Measurements from ENCODE around the gene ARHGEF28. TPM values are rescaled to one million over a fixed set of nuclear protein-coding genes. Genes with fewer than 3 reads are reported as not detected.

Gene ARHGEF28
- polyA plus RNA-seq, 1 donor from 2014 or later: not detected

DNA sequence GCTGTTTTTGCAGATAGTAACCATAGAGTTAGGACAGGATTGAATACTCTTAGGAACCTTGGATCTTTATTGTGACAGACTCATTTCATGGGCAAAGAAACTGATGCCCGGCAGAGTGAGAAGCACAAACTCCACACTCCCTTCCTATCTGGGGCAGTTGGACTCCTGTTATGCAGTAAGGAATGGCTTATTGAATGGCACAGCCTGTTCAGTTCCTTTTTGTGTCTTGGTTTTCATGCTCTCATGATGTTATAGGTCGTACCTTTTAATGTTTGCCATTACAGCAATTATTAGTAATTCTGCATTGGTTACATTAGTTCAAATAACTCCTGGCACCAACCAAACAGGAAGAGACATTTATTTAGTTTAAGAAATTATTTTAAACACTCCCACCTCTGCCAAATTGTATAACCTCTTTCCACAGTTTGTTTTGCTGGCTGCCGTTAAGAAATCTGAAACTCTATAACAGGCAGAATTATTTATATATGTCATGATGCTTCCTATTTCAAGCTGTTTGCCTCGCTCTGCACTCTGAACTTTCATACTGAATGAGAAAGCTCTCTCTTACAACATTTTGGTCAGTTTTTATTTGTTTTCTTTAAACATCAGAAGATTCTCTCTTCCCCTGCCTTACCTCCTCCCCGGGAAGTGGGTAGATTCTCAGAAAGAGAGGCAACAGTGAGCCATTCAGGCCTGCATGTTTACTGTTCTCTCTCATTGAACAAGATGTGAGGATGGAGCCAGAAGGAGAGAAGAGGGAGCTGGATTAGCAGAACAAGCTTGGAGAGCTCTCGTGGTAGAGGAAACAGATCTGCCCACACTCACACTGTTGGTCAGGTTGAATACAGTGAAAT is 144.4 kb downstream of the ARHGEF28 start:
- Histone ChIP-seq H3K36me3 (ENCODE audit: insufficient read depth, low read length) (no peaks in the 10 kb centered on the region), H3K9me3 (ENCODE audit: low read length) (no peaks in the 10 kb centered on the region), H2AFZ (ENCODE audit: low read depth, low read length) (no peak overlapping the region), H3K4me3 (ENCODE audit: low read length) (no peak overlapping the region), H3K9me2 (ENCODE audit: insufficient read depth, low read length) (no peaks in the 10 kb centered on the region), H3K27me3 (ENCODE audit: insufficient read depth, low read depth, low read length) (no peaks in the 10 kb centered on the region), H4K20me1 (ENCODE audit: insufficient read depth) (no peaks in the 10 kb centered on the region), H3F3A (ENCODE audit: insufficient read depth, low read length, poor library complexity, severe bottlenecking) (no peaks in the 10 kb centered on the region), H3K4me2 (ENCODE audit: low read length) (no peak overlapping the region), H3K27ac (ENCODE audit: low read length) (no peak overlapping the region), H3K79me2 (replicated peaks; ENCODE audit: insufficient read depth, low read length) (no peaks in the 10 kb centered on the region), H3K9ac (ENCODE audit: low read length) (no peak overlapping the region)
- TF ChIP-seq POLR2AphosphoS5 (IDR thresholded peaks at IDR 0.05): no peak
- no peak for TF ChIP-seq TAF1 (IDR thresholded peaks at IDR 0.05; ENCODE audit: low read depth)
- TF ChIP-seq, protein P1, sequence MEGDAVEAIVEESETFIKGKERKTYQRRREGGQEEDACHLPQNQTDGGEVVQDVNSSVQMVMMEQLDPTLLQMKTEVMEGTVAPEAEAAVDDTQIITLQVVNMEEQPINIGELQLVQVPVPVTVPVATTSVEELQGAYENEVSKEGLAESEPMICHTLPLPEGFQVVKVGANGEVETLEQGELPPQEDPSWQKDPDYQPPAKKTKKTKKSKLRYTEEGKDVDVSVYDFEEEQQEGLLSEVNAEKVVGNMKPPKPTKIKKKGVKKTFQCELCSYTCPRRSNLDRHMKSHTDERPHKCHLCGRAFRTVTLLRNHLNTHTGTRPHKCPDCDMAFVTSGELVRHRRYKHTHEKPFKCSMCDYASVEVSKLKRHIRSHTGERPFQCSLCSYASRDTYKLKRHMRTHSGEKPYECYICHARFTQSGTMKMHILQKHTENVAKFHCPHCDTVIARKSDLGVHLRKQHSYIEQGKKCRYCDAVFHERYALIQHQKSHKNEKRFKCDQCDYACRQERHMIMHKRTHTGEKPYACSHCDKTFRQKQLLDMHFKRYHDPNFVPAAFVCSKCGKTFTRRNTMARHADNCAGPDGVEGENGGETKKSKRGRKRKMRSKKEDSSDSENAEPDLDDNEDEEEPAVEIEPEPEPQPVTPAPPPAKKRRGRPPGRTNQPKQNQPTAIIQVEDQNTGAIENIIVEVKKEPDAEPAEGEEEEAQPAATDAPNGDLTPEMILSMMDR (IDR thresholded peaks at IDR 0.05; ENCODE audit: poor library complexity, severe bottlenecking): no peak
- no peak for TF ChIP-seq SMC3 (conservative IDR thresholded peaks at IDR 0.05; ENCODE audit: poor library complexity)
- TF ChIP-seq MXI1 (conservative IDR thresholded peaks at IDR 0.05; ENCODE audit: poor library complexity, severe bottlenecking): no peak
- TF ChIP-seq, protein P2, sequence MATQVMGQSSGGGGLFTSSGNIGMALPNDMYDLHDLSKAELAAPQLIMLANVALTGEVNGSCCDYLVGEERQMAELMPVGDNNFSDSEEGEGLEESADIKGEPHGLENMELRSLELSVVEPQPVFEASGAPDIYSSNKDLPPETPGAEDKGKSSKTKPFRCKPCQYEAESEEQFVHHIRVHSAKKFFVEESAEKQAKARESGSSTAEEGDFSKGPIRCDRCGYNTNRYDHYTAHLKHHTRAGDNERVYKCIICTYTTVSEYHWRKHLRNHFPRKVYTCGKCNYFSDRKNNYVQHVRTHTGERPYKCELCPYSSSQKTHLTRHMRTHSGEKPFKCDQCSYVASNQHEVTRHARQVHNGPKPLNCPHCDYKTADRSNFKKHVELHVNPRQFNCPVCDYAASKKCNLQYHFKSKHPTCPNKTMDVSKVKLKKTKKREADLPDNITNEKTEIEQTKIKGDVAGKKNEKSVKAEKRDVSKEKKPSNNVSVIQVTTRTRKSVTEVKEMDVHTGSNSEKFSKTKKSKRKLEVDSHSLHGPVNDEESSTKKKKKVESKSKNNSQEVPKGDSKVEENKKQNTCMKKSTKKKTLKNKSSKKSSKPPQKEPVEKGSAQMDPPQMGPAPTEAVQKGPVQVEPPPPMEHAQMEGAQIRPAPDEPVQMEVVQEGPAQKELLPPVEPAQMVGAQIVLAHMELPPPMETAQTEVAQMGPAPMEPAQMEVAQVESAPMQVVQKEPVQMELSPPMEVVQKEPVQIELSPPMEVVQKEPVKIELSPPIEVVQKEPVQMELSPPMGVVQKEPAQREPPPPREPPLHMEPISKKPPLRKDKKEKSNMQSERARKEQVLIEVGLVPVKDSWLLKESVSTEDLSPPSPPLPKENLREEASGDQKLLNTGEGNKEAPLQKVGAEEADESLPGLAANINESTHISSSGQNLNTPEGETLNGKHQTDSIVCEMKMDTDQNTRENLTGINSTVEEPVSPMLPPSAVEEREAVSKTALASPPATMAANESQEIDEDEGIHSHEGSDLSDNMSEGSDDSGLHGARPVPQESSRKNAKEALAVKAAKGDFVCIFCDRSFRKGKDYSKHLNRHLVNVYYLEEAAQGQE (IDR thresholded peaks at IDR 0.05; ENCODE audit: borderline replicate concordance): no peak
- no peak for TF ChIP-seq EP300 (conservative IDR thresholded peaks at IDR 0.05; ENCODE audit: poor library complexity, severe bottlenecking)
- TF ChIP-seq RAD21 (conservative IDR thresholded peaks at IDR 0.05): no peak
- TF ChIP-seq EZH2 (IDR thresholded peaks at IDR 0.05; ENCODE audit: borderline replicate concordance, insufficient read depth, low read length, poor library complexity, severe bottlenecking): no peak

DNA sequence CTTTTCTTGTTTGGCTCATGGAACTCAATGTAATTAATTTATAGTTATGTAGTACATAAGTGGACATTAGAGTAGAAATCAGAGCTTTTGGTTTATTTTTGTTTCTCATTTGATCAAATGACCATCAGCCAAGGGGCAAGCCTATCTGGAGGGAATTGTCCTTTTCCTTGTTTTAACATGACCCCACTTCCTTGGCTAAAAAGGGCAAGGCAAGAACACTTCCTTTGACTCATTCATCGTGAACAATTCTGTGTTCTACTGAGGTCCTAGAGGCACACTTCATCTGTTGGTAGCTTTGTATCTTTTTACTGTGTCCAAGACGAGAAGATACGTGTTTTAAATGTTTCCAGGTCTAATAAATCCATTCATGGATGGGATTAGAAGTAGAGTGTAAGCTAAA is 148.9 kb downstream of the ARHGEF28 start:
- Histone ChIP-seq H3K9ac (ENCODE audit: low read length) (no peak overlapping the region), H3K4me2 (ENCODE audit: low read length) (no peak overlapping the region), H3K36me3 (ENCODE audit: insufficient read depth, low read length) (no peaks in the 10 kb centered on the region), H3K9me3 (ENCODE audit: low read length) (no peaks in the 10 kb centered on the region), H3K4me3 (ENCODE audit: low read length) (no peak overlapping the region), H3K9me2 (ENCODE audit: insufficient read depth, low read length) (no peaks in the 10 kb centered on the region), H3K27ac (ENCODE audit: low read length) (no peak overlapping the region), H2AFZ (ENCODE audit: low read depth, low read length) (no peak overlapping the region), H3F3A (ENCODE audit: insufficient read depth, low read length, poor library complexity, severe bottlenecking) (no peaks in the 10 kb centered on the region), H3K27me3 (ENCODE audit: insufficient read depth, low read depth, low read length) (no peaks in the 10 kb centered on the region), H3K79me2 (replicated peaks; ENCODE audit: insufficient read depth, low read length) (no peaks in the 10 kb centered on the region), H4K20me1 (ENCODE audit: insufficient read depth) (no peaks in the 10 kb centered on the region)
- TF ChIP-seq, protein P2 (IDR thresholded peaks at IDR 0.05; ENCODE audit: borderline replicate concordance): no peak
- TF ChIP-seq TAF1 (IDR thresholded peaks at IDR 0.05; ENCODE audit: low read depth) (no peak), RAD21 (conservative IDR thresholded peaks at IDR 0.05) (no peak), EP300 (conservative IDR thresholded peaks at IDR 0.05; ENCODE audit: poor library complexity, severe bottlenecking) (no peak), EZH2 (IDR thresholded peaks at IDR 0.05; ENCODE audit: borderline replicate concordance, insufficient read depth, low read length, poor library complexity, severe bottlenecking) (no peak), SMC3 (conservative IDR thresholded peaks at IDR 0.05; ENCODE audit: poor library complexity) (no peak), POLR2AphosphoS5 (IDR thresholded peaks at IDR 0.05) (no peak), MXI1 (conservative IDR thresholded peaks at IDR 0.05; ENCODE audit: poor library complexity, severe bottlenecking) (no peak)
- TF ChIP-seq, protein P1 (IDR thresholded peaks at IDR 0.05; ENCODE audit: poor library complexity, severe bottlenecking): no peak

Measured in neural cell (in vitro differentiated cells).